SH-SY5Y (cell line): ENCODE data around the gene EIF3J.

ENCODE experiments used
- GATA2 ChIP-seq: IDR thresholded peaks from 2 replicates; pipeline ENCODE4 v1.6.1; 2011; ENCODE audit warnings: mild to moderate bottlenecking, low read depth, low read length
- GATA3 ChIP-seq: IDR thresholded peaks from 2 replicates; pipeline ENCODE4 v1.6.1; 2011; ENCODE audit warnings: low read depth, mild to moderate bottlenecking, low read length, moderate library complexity

- no peak for TF ChIP-seq GATA2
- TF ChIP-seq GATA3: no peak
Measured at GRCh38 chr15:44584162-44584749, 47.3 kb downstream of the EIF3J start.
